OCI-LY7 (cell line): ENCODE results near the gene ASCC2. TPM values are rescaled to one million over a fixed set of nuclear protein-coding genes. Genes with fewer than 3 reads are reported as not detected.

ENCODE experiments used
- BruUV-seq: library from RNA; stranded (reverse); fragments of 400-500 nt; replicated peaks from 2 replicates; lab custom pipeline; 2021; lab: Mats Ljungman, UMichigan
- CTCF ChIA-PET: fragments of 300-600 bp; sonication (Branson Sonifier 250); formaldehyde crosslinking; loops from one replicate; lab custom pipeline; 2022; ENCODE audit warnings: antibody characterized with exemption; ENCODE audit not compliant: unreplicated experiment; lab: Charles Lee
- POLR2A ChIA-PET: fragments of 300-600 bp; sonication (Branson Sonifier 250); formaldehyde crosslinking; loops from one replicate; lab custom pipeline; 2022; ENCODE audit warnings: antibody characterized with exemption; lab: Charles Lee
- DNase-seq: peaks from one replicate; pipeline ENCODE4 v3.0.0-alpha.2; 2015; ENCODE audit warnings: low spot score
- H2AFZ ChIP-seq: fragments of 200-600 bp; sonication (generic), shearing (Covaris generic); 2 replicates; pipeline ENCODE4 v1.6.1; 2014; ENCODE audit warnings: mild to moderate bottlenecking, antibody characterized with exemption, low read length, moderate library complexity
- H3K27ac ChIP-seq: fragments of 200-600 bp; sonication (generic); 2 replicates; pipeline ENCODE4 v1.5.1; 2014; ENCODE audit warnings: mixed run types, low read depth, mild to moderate bottlenecking, moderate library complexity, low read length, inconsistent platforms; ENCODE audit not compliant: poor library complexity, severe bottlenecking
- H3K36me3 ChIP-seq: fragments of 200-600 bp; sonication (generic); 2 replicates; pipeline ENCODE4 v1.6.1; 2014; ENCODE audit warnings: mild to moderate bottlenecking, antibody characterized with exemption, low read length, moderate library complexity, mixed read lengths; ENCODE audit not compliant: insufficient read depth
- H3K4me1 ChIP-seq: fragments of 200-600 bp; sonication (generic); 2 replicates; pipeline ENCODE4 v1.5.1; 2014; ENCODE audit warnings: mild to moderate bottlenecking, low read length; ENCODE audit not compliant: insufficient read depth, poor library complexity, severe bottlenecking
- H3K4me2 ChIP-seq: fragments of 200-600 bp; sonication (generic); 2 replicates; pipeline ENCODE4 v1.6.1; 2014; ENCODE audit warnings: mild to moderate bottlenecking, low read length
- H3K4me3 ChIP-seq: fragments of 200-600 bp; sonication (generic); 2 replicates; pipeline ENCODE4 v1.5.1; 2014; ENCODE audit warnings: mild to moderate bottlenecking, low read depth, low read length; ENCODE audit not compliant: poor library complexity, severe bottlenecking
- H3K79me2 ChIP-seq: fragments of 200-600 bp; sonication (generic); 2 replicates; pipeline ENCODE4 v1.6.1; 2016; ENCODE audit warnings: low read depth, mild to moderate bottlenecking, low read length, moderate library complexity, mixed read lengths; ENCODE audit not compliant: insufficient read depth
- H3K9me2 ChIP-seq: fragments of 200-600 bp; sonication (generic); 2 replicates; pipeline ENCODE4 v1.6.1; 2016; ENCODE audit warnings: mild to moderate bottlenecking, low read length, mixed read lengths; ENCODE audit not compliant: insufficient read depth
- H3K9me3 ChIP-seq: fragments of 200-600 bp; sonication (generic); 2 replicates; pipeline ENCODE4 v1.6.1; 2014; ENCODE audit warnings: mild to moderate bottlenecking, mixed run types, low read length, mixed read lengths
- H4K20me1 ChIP-seq: fragments of 200-600 bp; sonication (generic); 2 replicates; pipeline ENCODE4 v1.6.1; 2014; ENCODE audit warnings: mild to moderate bottlenecking, antibody characterized with exemption, low read length, moderate library complexity, mixed read lengths; ENCODE audit not compliant: insufficient read depth
- EZH2phosphoT487 ChIP-seq: fragments of 200-600 bp; sonication (generic); IDR thresholded peaks from 2 replicates; pipeline ENCODE4 v1.6.1; 2018; ENCODE audit warnings: low read depth, borderline replicate concordance, mild to moderate bottlenecking, mixed run types, antibody characterized with exemption, low read length, moderate library complexity, mixed read lengths
- intact Hi-C: fragments of 100-400 bp; cut with micrococcal nuclease; formaldehyde crosslinking; loops from one replicate; pipeline ENCODE4 v1.10.0; 2022; ENCODE audit not compliant: unreplicated experiment
- total RNA-seq, 2 experiments: library from RNA; depleted of rRNA in 1 of 2; stranded (reverse); fragments of >200 nt in 1 of 2; shearing (Covaris generic) in 1 of 2; gene quantifications; 2 replicates each; pipeline ENCODE4 v1.2.3, GENCODE V29; 2014 to 2022
- TF ChIP-seq, protein P1 (sequence below): fragments of 200-600 bp; sonication (generic); conservative IDR thresholded peaks from 2 replicates; pipeline ENCODE4 v1.5.1; 2014; ENCODE audit warnings: mild to moderate bottlenecking, antibody characterized with exemption, low read length, moderate library complexity, mixed read lengths

ASCC2 gene
- total RNA-seq, 2 experiments from 2014 or later = 40.2 to 68.8 TPM

DNA sequence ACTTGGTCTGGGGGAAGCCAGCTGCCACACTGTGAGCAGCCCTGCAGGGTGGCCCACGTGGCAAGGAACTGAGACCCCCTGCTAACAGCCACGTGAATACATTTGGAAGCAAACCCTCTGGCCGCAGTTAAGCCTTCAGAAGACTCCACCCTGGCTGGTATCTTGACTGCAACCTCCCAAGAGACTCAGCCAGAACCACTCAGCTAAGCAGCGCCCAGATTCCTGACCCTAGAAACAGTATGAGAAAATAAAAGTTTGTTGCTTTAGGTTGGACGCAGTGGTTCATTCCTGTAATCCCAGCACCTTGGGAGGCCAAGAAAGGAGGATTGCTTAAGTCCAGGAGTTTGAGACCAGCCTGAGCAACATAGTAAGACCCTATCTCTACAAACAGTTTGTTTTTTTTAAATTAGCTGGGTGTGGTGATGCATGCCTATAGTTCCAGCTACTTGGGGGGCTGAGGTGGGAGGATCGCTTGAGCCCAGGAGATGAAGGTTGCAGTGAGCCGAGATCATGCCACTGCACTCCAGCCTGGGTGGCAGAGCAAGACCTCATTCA is 79.9 kb downstream of the ASCC2 start:
- no peaks in the 10 kb centered on the region for H3K4me1 ChIP-seq
- no TSS peak for BruUV-seq
- ChIA-PET CTCF (no interaction called here), POLR2A (no interaction called here)
- TF ChIP-seq, protein P1, sequence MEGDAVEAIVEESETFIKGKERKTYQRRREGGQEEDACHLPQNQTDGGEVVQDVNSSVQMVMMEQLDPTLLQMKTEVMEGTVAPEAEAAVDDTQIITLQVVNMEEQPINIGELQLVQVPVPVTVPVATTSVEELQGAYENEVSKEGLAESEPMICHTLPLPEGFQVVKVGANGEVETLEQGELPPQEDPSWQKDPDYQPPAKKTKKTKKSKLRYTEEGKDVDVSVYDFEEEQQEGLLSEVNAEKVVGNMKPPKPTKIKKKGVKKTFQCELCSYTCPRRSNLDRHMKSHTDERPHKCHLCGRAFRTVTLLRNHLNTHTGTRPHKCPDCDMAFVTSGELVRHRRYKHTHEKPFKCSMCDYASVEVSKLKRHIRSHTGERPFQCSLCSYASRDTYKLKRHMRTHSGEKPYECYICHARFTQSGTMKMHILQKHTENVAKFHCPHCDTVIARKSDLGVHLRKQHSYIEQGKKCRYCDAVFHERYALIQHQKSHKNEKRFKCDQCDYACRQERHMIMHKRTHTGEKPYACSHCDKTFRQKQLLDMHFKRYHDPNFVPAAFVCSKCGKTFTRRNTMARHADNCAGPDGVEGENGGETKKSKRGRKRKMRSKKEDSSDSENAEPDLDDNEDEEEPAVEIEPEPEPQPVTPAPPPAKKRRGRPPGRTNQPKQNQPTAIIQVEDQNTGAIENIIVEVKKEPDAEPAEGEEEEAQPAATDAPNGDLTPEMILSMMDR = no peak
- TF ChIP-seq EZH2phosphoT487 = no peak
- H2AFZ ChIP-seq = no peak overlapping the region
- no peak overlapping the region for H3K27ac ChIP-seq
- no peaks in the 10 kb centered on the region for H3K9me2 ChIP-seq
- no peaks in the 10 kb centered on the region for H4K20me1 ChIP-seq
- DNase-seq = no peak
- no peaks in the 10 kb centered on the region for H3K79me2 ChIP-seq
- no peak overlapping the region for H3K4me3 ChIP-seq
- H3K4me2 ChIP-seq = no peak overlapping the region
- intact Hi-C loops = no loop called here
- H3K36me3 ChIP-seq = no peaks in the 10 kb centered on the region
- no peaks in the 10 kb centered on the region for H3K9me3 ChIP-seq

DNA sequence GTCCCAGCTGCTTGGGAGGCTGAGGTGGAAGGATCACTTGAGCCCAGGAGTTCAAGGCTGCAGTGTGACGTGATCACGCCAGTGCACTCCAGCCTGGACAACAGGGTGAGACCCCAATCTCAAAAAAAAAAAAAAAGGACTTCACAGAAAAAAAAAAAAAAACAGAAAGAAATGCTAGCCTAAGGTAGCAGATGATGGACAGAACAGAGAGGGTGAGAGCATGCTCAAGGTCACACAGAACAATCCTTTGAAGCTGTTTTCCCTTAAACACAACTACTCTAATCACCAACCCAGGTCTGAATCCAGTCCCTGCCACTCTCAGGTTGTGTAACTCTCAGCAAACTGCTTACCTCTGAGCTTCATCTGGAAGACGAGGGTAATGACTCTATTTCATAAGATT is 81.0 kb downstream of the ASCC2 start:
- ChIA-PET CTCF (no interaction called here), POLR2A (no interaction called here)
- Histone ChIP-seq H3K9me2 (no peaks in the 10 kb centered on the region), H3K4me1 (no peaks in the 10 kb centered on the region), H3K36me3 (no peaks in the 10 kb centered on the region), H3K9me3 (no peaks in the 10 kb centered on the region), H3K4me2 (no peak overlapping the region), H3K4me3 (no peak overlapping the region), H4K20me1 (no peaks in the 10 kb centered on the region), H3K27ac (no peak overlapping the region), H3K79me2 (no peaks in the 10 kb centered on the region), H2AFZ (no peak overlapping the region)
- no peak for TF ChIP-seq EZH2phosphoT487
- no TSS peak for BruUV-seq
- intact Hi-C loops = no loop called here
- DNase-seq = no peak

DNA sequence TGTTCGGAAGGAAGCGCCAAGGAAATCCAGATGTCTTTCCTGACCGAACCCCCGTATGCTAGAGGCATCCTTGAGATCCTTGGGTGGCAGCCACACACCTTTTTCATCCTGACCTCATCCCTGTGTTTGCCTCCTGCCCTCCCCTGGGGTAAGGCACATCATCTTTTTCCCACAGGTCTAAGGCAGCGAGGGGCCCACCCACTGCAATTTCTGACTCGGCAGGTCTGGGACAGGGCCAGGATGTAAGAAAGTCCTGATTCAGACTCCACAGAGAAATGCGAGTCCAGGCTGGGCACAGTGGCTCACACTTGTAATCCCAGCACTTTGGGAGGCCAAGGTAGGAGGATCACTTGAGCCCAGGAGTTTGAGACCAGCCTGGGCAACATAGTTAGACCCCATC is 81.7 kb downstream of the ASCC2 start:
- intact Hi-C loops = no loop called here
- Histone ChIP-seq H3K4me1 (no peaks in the 10 kb centered on the region), H3K4me2 (no peak overlapping the region), H3K27ac (no peak overlapping the region), H4K20me1 (no peaks in the 10 kb centered on the region), H3K79me2 (no peaks in the 10 kb centered on the region), H3K36me3 (no peaks in the 10 kb centered on the region), H3K9me3 (no peaks in the 10 kb centered on the region), H3K9me2 (no peaks in the 10 kb centered on the region), H3K4me3 (no peak overlapping the region), H2AFZ (no peak overlapping the region)
- TF ChIP-seq EZH2phosphoT487 = no peak
- TF ChIP-seq, protein P1 = no peak
- CTCF ChIA-PET = no interaction called here
- POLR2A ChIA-PET = interaction anchor here (0.8 kb wide), 1 partner anchor 81 kb away, joined by 3 read pairs; no protein-coding TSS in a partner anchor
- no peak for DNase-seq
- no TSS peak for BruUV-seq
